B cell (primary cell): ENCODE measurements around the gene CCDC13.

ENCODE experiments used
- EZH2 ChIP-seq: IDR thresholded peaks from 2 replicates; pipeline ENCODE4 v1.6.1; 2012; ENCODE audit warnings: borderline replicate concordance, low read depth, mild to moderate bottlenecking, moderate library complexity, low read length; ENCODE audit not compliant: insufficient read depth, poor library complexity, severe bottlenecking
- TF ChIP-seq, protein P1 (sequence below): fragments of 200-600 bp; IDR thresholded peaks from one replicate; pipeline ENCODE4 v1.8.0; 2022; ENCODE audit warnings: antibody characterized with exemption, mild to moderate bottlenecking

DNA sequence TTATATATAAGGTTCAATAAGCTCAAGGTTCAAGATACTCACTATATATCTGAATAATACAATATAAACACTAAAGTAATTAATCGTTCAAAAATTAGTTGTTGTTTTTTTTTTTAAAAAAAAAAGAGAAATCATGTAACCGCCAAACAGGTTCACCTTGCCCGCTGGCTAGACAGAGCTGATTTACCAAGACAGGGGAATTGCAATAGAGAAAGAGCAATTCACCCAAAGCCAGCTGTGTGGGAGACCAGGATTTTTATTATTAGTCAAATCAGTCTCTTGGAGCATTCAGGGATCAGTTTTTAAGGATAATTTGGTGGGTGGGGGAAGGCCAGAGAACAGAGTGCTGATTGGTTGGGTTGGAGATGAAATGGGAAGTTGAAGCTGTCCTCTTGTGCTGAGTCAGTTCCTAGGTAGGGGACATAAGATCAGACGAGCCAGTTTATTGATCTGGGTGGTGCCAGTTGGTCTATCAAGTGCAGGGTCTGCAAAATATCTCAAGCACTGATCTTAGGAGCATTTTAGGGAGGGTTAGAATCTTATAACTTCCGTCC, 23.4 kb upstream of the CCDC13 start:
- TF ChIP-seq, protein P1, sequence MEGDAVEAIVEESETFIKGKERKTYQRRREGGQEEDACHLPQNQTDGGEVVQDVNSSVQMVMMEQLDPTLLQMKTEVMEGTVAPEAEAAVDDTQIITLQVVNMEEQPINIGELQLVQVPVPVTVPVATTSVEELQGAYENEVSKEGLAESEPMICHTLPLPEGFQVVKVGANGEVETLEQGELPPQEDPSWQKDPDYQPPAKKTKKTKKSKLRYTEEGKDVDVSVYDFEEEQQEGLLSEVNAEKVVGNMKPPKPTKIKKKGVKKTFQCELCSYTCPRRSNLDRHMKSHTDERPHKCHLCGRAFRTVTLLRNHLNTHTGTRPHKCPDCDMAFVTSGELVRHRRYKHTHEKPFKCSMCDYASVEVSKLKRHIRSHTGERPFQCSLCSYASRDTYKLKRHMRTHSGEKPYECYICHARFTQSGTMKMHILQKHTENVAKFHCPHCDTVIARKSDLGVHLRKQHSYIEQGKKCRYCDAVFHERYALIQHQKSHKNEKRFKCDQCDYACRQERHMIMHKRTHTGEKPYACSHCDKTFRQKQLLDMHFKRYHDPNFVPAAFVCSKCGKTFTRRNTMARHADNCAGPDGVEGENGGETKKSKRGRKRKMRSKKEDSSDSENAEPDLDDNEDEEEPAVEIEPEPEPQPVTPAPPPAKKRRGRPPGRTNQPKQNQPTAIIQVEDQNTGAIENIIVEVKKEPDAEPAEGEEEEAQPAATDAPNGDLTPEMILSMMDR = no peak
- TF ChIP-seq EZH2 = no peak
